ENCODE data around the gene SIGLEC7. TPM values are rescaled to one million over a fixed set of nuclear protein-coding genes. Genes with fewer than 3 reads are reported as not detected.

The SIGLEC7 gene
- total RNA-seq, 1 experiment from 2014 or later, result not detected

DNA sequence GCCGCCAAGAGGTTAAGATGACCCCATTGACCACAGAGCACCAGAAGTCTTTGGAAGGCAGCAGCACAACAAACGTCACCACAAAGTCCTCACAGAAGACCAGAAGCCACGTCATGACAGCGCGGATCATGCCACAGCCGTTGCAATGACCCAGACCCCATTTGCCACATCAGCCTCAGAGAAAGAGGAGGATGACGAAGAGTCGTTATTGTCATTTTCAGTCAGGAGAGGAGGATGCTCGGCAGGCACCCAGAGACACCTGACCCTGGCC is 53.1 kb downstream of the SIGLEC7 start:
- TF ChIP-seq, protein P1, sequence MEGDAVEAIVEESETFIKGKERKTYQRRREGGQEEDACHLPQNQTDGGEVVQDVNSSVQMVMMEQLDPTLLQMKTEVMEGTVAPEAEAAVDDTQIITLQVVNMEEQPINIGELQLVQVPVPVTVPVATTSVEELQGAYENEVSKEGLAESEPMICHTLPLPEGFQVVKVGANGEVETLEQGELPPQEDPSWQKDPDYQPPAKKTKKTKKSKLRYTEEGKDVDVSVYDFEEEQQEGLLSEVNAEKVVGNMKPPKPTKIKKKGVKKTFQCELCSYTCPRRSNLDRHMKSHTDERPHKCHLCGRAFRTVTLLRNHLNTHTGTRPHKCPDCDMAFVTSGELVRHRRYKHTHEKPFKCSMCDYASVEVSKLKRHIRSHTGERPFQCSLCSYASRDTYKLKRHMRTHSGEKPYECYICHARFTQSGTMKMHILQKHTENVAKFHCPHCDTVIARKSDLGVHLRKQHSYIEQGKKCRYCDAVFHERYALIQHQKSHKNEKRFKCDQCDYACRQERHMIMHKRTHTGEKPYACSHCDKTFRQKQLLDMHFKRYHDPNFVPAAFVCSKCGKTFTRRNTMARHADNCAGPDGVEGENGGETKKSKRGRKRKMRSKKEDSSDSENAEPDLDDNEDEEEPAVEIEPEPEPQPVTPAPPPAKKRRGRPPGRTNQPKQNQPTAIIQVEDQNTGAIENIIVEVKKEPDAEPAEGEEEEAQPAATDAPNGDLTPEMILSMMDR (IDR thresholded peaks at IDR 0.05; ENCODE audit: insufficient read depth in 1 of 2, low read depth in 1 of 2, low read length in 1 of 2, severe bottlenecking in 1 of 2, unreplicated experiment in 1 of 2), result no peak
- Mint-ChIP-seq H3K4me3 (ENCODE audit: unreplicated experiment) (no peak overlapping the region), H3K36me3 (ENCODE audit: insufficient read depth, unreplicated experiment) (no peaks in the 10 kb centered on the region), H3K27me3 (ENCODE audit: insufficient read depth, unreplicated experiment) (peaks cover 13% of the 10 kb centered on the region), H3K4me1 (ENCODE audit: low read depth, unreplicated experiment) (peaks cover 7% of the 10 kb centered on the region), H3K27ac (ENCODE audit: unreplicated experiment) (no peak overlapping the region), H3K9me3 (ENCODE audit: unreplicated experiment) (no peaks in the 10 kb centered on the region)
- Histone ChIP-seq H3K4me3 (ENCODE audit: low read depth, low read length) (no peak overlapping the region), H3K4me1 (no peaks in the 10 kb centered on the region), H3K36me3 (ENCODE audit: control insufficient read depth, insufficient read depth, low read length) (no peaks in the 10 kb centered on the region), H3K27me3 (replicated peaks; ENCODE audit: control insufficient read depth, insufficient read depth, low read length) (no peaks in the 10 kb centered on the region), H3K9me3 (peaks cover 3% of the 10 kb centered on the region; the same call in 1 of the 2 replicates)
- BruUV-seq (replicated peaks), result no TSS peak
- ChIA-PET CTCF (no interaction called here), POLR2A (no interaction called here)
- no peak for DNase-seq
- intact Hi-C loops (cut with micrococcal nuclease; ENCODE audit: unreplicated experiment), result no loop called here

DNA sequence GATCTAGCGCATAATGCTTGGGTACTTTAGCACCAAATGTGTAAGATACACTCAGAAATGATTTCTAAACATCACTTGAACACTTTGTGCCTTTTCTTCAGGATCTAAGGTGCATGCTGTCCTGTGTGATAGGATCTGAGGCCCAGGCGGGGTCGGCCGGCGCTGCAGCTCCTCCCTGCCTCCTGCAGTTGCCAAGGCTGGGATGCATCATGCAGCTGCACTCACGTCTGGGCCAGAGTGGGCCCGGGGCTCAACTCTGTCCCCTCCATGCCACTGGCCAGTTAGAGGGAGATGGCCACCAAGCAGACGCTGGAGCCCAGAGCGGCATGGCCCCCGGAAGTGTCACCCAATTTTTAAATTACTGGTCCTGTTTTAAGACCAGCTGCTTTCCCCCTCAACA is 53.5 kb downstream of the SIGLEC7 start:
- TF ChIP-seq, protein P1 (IDR thresholded peaks at IDR 0.05; ENCODE audit: insufficient read depth in 1 of 2, low read depth in 1 of 2, low read length in 1 of 2, severe bottlenecking in 1 of 2, unreplicated experiment in 1 of 2), result no peak
- Histone ChIP-seq H3K27me3 (replicated peaks; ENCODE audit: control insufficient read depth, insufficient read depth, low read length) (no peaks in the 10 kb centered on the region), H3K36me3 (ENCODE audit: control insufficient read depth, insufficient read depth, low read length) (no peaks in the 10 kb centered on the region), H3K9me3 (peaks cover 3% of the 10 kb centered on the region; the same call in 1 of the 2 replicates), H3K4me3 (ENCODE audit: low read depth, low read length) (no peak overlapping the region), H3K4me1 (no peaks in the 10 kb centered on the region)
- Mint-ChIP-seq H3K27ac (ENCODE audit: unreplicated experiment) (no peak overlapping the region), H3K4me1 (ENCODE audit: low read depth, unreplicated experiment) (peaks cover 7% of the 10 kb centered on the region), H3K27me3 (ENCODE audit: insufficient read depth, unreplicated experiment) (peaks cover 16% of the 10 kb centered on the region), H3K9me3 (ENCODE audit: unreplicated experiment) (no peaks in the 10 kb centered on the region), H3K4me3 (ENCODE audit: unreplicated experiment) (no peak overlapping the region), H3K36me3 (ENCODE audit: insufficient read depth, unreplicated experiment) (no peaks in the 10 kb centered on the region)
- POLR2A ChIA-PET, result no interaction called here
- CTCF ChIA-PET, result no interaction called here
- intact Hi-C loops (cut with micrococcal nuclease; ENCODE audit: unreplicated experiment), result no loop called here
- BruUV-seq (replicated peaks), result no TSS peak
- no peak for DNase-seq

DNA sequence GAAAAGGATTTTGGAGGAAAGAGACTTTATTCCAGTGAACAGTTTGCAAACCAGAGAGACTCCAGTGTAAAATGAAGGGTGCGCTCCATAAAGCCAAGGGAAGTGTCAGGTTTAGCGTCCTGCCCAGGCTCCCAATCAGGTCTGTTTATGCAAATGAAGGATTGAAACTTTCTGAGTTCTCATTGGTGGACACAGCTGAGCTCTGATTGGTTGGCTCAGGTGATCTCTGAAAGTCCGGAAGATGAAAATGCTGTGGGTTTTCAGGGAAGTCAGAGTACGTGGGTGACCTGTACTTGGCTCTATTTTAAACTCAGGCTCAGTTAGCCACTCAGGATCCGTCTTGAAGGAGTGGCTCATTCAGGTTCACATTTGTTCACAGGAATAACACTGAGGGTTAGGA is 54.1 kb downstream of the SIGLEC7 start:
- H3K4me1 Mint-ChIP-seq (ENCODE audit: low read depth, unreplicated experiment), result peaks cover 7% of the 10 kb centered on the region
- H3K36me3 ChIP-seq (ENCODE audit: control insufficient read depth, insufficient read depth, low read length), result no peaks in the 10 kb centered on the region
- no peak overlapping the region for H3K27ac Mint-ChIP-seq (ENCODE audit: unreplicated experiment)
- H3K36me3 Mint-ChIP-seq (ENCODE audit: insufficient read depth, unreplicated experiment), result no peaks in the 10 kb centered on the region
- intact Hi-C loops (cut with micrococcal nuclease; ENCODE audit: unreplicated experiment), result no loop called here
- BruUV-seq (replicated peaks), result no TSS peak
- no peaks in the 10 kb centered on the region for H3K9me3 Mint-ChIP-seq (ENCODE audit: unreplicated experiment)
- ChIA-PET POLR2A (no interaction called here), CTCF (no interaction called here)
- H3K9me3 ChIP-seq, result peaks cover 3% of the 10 kb centered on the region; the same call in 1 of the 2 replicates
- no peaks in the 10 kb centered on the region for H3K27me3 ChIP-seq (replicated peaks; ENCODE audit: control insufficient read depth, insufficient read depth, low read length)
- peaks cover 17% of the 10 kb centered on the region for H3K27me3 Mint-ChIP-seq (ENCODE audit: insufficient read depth, unreplicated experiment)
- H3K4me1 ChIP-seq, result no peaks in the 10 kb centered on the region
- TF ChIP-seq, protein P1 (IDR thresholded peaks at IDR 0.05; ENCODE audit: insufficient read depth in 1 of 2, low read depth in 1 of 2, low read length in 1 of 2, severe bottlenecking in 1 of 2, unreplicated experiment in 1 of 2), result no peak
- H3K4me3 Mint-ChIP-seq (ENCODE audit: unreplicated experiment), result no peak overlapping the region
- DNase-seq, result no peak
- H3K4me3 ChIP-seq (ENCODE audit: low read depth, low read length), result no peak overlapping the region
